DMS53 treated with DMSO at 0.1 percent for 48 hours (cell line): ENCODE results near the gene SIGLEC10.
"Not testable (repeated sequence)": the region's sequence is repeated elsewhere in the genome, so short reads cannot be mapped to it uniquely, and the experiment has no call there.

Experiments used
- DNase-seq: peaks from one replicate; lab custom pipeline; 2025; ENCODE audit not compliant: unreplicated experiment; lab: John Stamatoyannopoulos, UW

Gene SIGLEC10

DNA sequence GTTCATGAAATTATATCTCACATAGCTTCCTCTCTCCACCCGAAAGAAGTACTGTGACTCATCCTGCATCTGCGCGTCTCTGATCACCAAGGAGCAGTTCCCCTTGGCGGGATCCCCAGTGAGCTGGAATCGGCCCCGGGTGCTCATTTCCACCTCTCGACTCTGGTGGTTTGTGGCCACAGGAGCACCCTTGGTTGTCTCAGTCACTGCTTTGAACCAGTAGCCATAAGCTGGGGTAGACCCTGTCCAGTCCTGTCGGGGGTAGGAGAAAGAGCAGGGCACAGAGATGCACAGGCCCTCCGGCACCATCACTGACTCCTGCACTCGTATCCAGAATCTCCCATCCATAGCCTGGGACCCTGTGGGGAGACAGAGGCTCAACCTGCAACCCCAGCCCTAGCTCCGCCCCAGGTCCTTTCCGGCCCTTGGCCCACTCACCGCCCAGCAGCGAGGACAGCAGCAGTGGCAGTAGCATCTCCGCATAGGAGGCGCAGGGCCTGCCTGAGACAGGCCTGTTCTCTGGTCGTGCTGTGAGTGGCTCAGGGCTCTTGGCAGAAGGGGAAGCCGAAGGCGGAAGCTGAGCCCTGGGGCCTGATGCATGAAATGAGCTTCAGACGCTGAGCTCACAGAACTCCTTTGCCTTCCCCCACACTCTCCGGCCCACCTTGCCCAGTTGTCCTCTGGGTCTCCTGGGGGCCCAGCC, at the start of gene SIGLEC10:
SIGLEC10 (minus strand) TSS at position 536 of the 703 bp plus-strand sequence; CDS start at position 475, 61 bp downstream.
- DNase-seq = no peak

- no peak for DNase-seq
Observed at GRCh38 chr19:51466723-51467122, 49.3 kb upstream of the SIGLEC10 start.

DNA sequence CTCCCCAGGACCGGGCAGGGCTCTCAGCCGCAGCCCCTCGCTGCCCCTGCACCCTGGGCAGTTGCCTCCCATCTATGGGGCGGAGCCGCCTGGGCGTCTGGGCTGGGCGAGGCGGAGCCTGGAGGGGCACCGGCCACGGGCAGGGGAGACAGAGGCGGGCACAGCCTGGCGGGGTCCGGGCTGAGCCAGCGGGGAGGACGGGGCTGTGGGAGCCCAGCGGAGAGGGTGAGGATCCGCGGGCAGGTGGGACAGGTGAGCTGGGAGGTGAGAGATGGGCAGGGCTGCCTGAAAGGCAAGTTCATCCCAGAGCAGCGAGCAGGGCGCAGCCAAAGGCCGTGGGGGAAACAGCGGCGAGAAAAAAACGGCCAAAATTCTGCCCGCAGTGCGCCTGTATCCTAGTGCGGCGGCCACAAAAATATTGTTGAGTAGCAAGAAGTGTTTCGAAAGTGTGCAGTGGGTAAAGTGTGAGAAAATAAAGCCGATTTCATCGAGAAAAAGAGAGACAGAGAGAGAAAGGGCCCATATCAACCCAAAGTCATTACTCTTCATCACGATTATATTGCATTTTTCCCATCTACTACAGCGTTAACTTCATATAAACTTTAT, 46.6 kb upstream of the SIGLEC10 start:
- not testable (repeated sequence) for DNase-seq

DNA sequence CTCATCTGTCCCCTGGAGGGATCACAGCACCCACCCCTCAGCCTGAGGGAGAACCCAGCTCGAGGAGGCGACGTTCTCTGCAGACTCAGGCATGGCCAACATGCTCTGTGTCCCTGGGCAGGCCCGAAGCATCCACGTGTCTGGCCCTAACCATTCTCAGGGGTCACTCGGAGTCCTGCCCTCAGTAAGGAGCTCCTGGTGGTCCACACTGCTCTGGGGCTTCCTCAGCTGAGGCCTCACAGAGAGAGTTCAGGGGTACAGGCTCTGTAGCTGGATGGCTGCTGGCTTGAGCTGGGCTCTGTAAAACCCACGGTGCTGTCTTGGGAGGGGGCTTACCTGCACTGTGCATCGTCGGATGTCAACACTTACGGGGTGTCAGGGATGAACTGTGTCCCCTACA, 45.2 kb upstream of the SIGLEC10 start:
- no peak for DNase-seq

DNA sequence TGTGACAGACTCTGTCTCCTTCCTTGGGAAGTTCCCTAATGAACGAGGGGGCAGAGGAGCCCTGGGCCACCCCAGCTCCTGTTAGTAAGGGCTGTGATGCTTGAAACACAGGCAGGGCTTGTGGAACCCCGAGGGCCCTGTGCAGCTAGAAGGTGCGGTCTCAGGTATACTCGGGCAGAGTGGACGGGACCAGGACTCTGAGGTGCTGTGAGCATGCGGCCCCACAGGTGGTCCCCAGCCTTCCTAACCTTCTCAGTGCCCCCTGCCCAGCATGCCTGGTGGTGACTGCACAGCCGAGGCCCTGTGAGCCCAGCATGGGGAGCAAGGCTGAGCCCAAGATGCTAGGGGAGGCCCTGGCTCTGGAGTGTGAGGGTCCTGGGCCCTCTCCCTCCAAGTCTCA, 44.8 kb upstream of the SIGLEC10 start:
- no peak for DNase-seq

DNA sequence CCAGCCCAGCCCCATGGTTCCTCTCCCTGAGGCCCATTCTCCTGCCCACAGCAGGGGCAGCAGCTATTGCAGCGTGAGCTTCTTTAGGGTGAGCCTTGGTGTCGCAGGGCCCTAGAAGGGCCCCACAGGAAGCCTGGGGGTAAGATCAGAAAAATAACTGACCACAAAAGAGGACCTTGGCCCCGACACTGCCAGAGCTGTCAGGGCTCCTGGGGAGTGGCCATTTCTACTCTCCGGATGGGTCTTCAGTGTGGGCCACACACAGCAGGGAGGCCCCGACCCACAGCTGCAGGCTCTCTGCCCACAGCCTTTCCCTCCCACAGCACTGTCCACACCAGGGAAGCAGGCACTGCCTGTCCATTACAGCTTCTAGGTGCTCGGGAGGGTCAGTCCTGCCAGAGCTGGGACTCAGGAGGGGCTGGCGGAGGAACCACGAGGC, 44.3 kb upstream of the SIGLEC10 start:
- no peak for DNase-seq

DNA sequence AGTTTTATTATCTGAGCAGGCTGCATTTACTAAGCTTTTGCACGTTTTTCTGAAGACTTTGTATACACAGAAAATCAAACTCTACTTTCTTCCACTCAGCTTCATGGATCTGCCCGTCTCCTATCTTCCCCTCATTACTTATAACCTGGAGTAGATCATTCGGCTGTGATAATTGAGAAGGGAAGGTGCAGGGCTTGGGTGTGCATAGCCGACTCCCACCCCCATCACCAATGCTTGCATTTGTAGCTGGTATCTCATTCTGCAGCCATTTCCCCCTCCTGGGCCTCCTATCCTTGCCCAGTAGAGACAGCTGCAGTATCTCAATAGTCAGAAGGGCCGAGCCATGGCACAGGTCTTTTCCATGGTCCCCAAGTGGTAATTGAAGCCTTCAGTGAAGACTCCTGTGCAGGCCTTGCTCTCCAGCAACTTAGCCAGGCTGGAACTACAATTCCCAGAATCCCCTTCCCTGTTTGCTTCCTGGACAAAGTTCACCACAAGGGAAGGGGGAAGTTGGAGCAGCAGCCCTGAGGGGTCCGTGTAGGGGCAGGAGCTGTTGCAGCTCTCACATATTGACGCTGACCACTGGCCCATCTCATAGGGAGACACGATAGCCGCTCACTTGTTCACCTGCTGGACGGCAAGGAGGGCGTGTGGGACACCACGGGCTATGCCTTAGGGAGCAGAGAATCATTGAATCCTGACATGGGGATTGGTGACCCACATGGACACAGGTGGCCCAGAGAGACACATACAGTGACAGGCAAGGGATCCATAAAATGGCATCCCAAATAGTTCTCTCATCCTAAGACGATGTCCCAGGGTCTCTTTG, 42.9 kb upstream of the SIGLEC10 start:
- DNase-seq = no peak

DNA sequence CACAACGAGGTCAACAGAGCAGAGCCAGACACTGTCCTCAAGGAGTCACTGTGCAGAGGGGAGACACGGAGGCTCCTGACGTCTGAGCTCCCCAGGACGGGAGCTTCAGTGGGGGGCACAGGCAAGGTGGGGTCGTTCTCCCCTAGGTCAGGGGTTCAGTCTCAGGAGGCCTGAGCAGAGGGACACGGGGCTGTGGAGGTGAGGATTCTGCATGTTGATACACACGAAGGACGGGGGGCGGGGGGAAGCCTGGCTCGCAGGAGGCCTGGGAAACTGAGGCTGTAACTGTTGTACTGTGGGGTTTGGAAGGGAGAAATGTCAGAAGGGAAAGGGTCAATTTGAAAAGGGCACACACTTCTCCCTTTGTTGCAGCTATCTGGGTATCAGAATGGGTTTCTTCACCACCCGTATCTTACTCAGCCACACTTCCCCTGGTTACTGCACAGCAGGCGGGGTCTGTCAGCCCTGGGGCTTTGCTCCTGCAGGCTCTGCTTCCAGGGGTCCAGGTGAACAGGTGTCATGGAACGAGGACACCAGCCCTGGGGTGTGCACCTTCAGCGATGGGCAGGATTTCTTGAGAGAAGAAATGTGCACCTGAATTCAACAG, 41.6 kb upstream of the SIGLEC10 start:
- no peak for DNase-seq

GRCh38 chr19:51458051-51458645, 40.7 kb upstream of the SIGLEC10 start, which contains the start of gene SIGLEC8:
SIGLEC8 (minus strand) TSS chr19:51458454; CDS start chr19:51458387, 67 bp downstream.
- DNase-seq = no peak

DNA sequence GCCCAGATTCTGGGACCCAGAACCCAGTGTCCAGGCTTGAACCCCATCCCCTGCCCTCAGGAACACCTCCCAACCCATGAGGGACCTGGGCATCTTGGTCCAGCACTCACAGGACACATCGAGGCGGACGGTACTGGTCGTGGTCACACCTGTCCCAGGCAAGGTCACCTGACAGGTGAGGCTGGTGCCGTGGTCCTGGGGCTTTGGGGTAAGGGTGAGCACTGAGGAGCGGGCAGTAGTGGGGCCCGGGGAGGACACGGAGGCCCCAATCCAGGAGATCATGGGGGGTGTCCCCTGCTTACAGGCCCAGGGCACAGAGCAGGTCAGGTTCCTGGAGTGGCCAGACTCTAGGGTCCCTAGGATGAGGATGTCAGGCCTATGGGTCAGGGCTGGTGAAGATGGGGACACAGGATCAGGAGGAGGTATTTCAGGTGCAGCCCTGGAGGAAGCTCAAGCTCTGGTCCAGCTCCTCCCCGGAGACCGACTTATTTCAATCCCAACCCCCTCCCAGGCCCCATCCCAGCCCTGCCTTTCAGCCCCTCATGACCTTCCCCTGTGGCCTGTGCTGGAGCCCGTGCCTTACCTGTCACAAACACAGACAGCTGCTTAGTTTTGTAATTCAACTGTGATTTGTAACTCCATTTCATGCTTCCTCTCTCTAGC, 40.0 kb upstream of the SIGLEC10 start:
- no peak for DNase-seq

DNA sequence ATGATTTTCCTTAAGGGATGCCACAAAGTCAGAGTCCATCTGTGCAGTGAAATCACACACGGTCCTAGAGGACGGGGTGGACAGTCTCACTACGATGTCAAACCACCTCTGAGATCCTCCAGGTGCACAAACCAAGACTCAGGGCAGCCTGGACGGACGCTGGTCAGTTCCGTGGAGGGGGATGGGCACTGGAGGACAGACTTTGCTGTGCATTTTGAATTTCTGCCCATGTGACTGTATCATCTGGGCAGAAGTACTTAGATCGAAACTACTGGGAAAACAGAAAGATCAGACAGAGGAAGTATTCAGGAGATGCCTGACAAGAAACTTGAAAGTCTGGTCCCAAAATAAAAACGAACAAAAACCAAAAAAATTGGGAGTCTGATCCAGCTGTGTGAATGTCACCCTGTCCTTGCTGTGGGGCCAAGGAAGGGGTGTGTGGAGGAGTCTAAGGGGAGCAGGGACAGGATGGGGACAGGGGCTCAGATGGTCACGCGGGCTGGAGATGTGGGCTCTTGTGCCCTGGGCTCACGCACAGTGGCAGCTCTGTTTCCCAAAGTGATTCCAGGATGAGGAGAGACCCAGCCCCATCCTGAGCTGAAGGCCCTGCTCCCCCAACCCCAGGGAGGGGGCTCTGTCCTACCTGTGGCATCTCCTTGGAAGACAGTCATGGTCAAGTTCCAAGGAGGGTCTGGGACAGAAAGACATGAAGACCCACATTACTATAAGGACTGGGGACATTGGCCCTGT, 39.3 kb upstream of the SIGLEC10 start:
- no peak for DNase-seq

- DNase-seq = no peak
Observed at GRCh38 chr19:51450730-51451307, 33.4 kb upstream of the SIGLEC10 start.

- DNase-seq = no peak
Observed at GRCh38 chr19:51448411-51449016, 31.1 kb upstream of the SIGLEC10 start.

DNA sequence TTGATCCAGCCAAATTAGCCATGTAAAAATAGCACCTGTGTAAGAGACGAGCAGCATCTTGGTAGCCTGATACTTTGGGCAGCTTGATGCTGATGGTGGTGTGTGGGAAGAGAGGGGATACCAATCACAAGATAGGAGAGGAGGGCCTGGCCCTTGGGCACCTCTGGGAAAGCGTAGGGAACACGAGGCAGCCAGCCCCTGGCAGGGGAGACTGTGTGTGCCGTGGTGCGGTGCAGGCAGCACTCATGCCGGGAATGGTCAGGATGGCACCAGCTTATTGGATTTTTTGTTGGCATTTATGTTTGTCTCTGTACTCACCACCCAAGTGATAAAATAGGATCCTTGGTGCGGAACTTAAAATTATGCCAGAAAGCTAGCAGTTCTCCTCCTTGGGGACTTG, 30.6 kb upstream of the SIGLEC10 start:
- DNase-seq = no peak

DNA sequence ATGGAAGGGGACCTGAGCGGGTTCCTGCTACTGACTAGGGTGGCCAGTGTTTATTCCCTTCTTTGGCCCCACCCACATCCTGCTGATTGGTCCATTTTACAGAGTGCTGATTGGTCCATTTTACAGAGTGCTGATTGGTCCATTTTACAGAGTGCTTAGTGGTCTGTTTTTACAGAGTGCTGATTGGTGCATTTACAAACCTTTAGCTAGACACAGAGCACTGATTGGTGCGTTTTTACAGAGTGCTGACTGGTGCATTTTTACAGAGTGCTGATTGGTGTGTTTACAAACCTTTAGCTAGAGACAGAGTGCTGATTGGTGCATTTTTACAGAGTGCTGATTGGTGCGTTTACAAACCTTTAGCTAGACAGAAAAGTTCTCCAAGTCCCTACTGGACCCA, 30.1 kb upstream of the SIGLEC10 start:
- DNase-seq = not testable (repeated sequence)

GRCh38 chr19:51441410-51442390, 24.3 kb upstream of the SIGLEC10 start:
- DNase-seq = no peak

DNA sequence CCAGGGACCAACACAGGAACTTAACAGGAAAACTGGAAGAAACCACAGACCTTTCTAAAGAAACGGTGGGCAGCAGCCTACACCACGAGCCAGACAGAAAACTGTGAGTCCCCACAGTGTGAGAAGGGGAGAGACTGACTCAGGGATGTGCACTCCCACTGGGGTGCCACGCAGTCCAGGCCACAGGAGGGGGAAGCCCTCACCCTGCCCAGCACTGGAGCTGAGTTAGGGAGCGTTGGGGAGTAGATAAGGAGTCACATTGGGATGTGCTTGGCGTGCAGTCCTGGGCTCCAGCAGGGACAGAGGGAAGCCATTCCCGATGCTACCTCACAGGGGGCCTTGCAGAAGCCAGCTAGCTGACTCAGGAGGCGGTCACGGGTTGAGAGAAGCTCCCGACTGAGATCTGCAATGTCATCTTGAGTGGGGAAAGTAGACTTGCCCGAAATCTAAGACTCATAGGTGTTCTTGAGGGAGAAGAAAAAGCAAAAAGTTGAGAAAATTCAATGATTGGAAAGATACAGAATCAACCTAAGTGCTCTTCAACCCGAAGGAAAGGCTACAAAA, 23.5 kb upstream of the SIGLEC10 start:
- DNase-seq = no peak
